GM23338 (cell line): ENCODE data around the gene TPRG1. TPM values are rescaled to one million over a fixed set of nuclear protein-coding genes. Genes with fewer than 3 reads are reported as not detected.

ENCODE experiments used
- ATAC-seq: fragments of 200-7000 bp; cut with Tn5 transposase; 3 replicates; pipeline ENCODE4 v1.9.1; 2020
- DNase-seq: peaks from one replicate; pipeline ENCODE4 v3.0.0-alpha.2; 2015; ENCODE audit warnings: low spot score
- H2AFZ ChIP-seq: fragments of 200-600 bp; sonication (generic); 2 replicates; pipeline ENCODE4 v1.8.0; 2016; ENCODE audit warnings: antibody characterized with exemption, mild to moderate bottlenecking, moderate library complexity
- H3F3A ChIP-seq: fragments of 200-600 bp; sonication (generic); replicated peaks from 2 replicates; pipeline ENCODE4 v1.8.0; 2017; ENCODE audit warnings: antibody characterized with exemption, mixed run types, low read depth
- H3K27ac ChIP-seq: fragments of 200-600 bp; sonication (generic); 2 replicates; pipeline ENCODE4 v1.6.1; 2016; ENCODE audit warnings: low read depth
- H3K27me3 ChIP-seq: fragments of 200-600 bp; sonication (generic); 2 replicates; pipeline ENCODE4 v1.8.0; 2016; ENCODE audit warnings: mild to moderate bottlenecking, mixed run types, moderate library complexity; ENCODE audit not compliant: insufficient read depth
- H3K36me3 ChIP-seq: fragments of 200-600 bp; sonication (generic); 2 replicates; pipeline ENCODE4 v1.8.0; 2016; ENCODE audit warnings: mild to moderate bottlenecking; ENCODE audit not compliant: insufficient read depth
- H3K4me1 ChIP-seq: fragments of 200-600 bp; sonication (generic); 2 replicates; pipeline ENCODE4 v1.8.0; 2016; ENCODE audit warnings: mild to moderate bottlenecking, moderate library complexity; ENCODE audit not compliant: insufficient read depth
- H3K4me2 ChIP-seq: fragments of 200-600 bp; sonication (generic); 2 replicates; pipeline ENCODE4 v1.7.1; 2017; ENCODE audit warnings: mixed run types
- H3K4me3 ChIP-seq: fragments of 200-600 bp; sonication (generic); 2 replicates; pipeline ENCODE4 v1.6.1; 2016; ENCODE audit warnings: mixed run types
- H3K79me2 ChIP-seq: fragments of 200-600 bp; sonication (generic); replicated peaks from 2 replicates; pipeline ENCODE4 v1.8.0; 2017; ENCODE audit warnings: mild to moderate bottlenecking; ENCODE audit not compliant: insufficient read depth
- H3K9me2 ChIP-seq: fragments of 200-600 bp; sonication (generic); 2 replicates; pipeline ENCODE4 v1.8.0; 2017; ENCODE audit not compliant: insufficient read depth
- H4K20me1 ChIP-seq: fragments of 200-600 bp; sonication (generic); replicated peaks from 2 replicates; pipeline ENCODE4 v1.8.0; 2017; ENCODE audit warnings: mild to moderate bottlenecking; ENCODE audit not compliant: insufficient read depth
- H3K27ac Mint-ChIP-seq: 2 replicates; pipeline ENCODE4 v1.8.0; 2020; ENCODE audit warnings: inconsistent platforms, mild to moderate bottlenecking, moderate library complexity, mixed read lengths
- H3K27me3 Mint-ChIP-seq: 3 replicates; pipeline ENCODE4 v1.8.0; 2022; ENCODE audit warnings: low read depth, mild to moderate bottlenecking, moderate library complexity, mixed read lengths, inconsistent platforms; ENCODE audit not compliant: insufficient read depth, poor library complexity
- H3K36me3 Mint-ChIP-seq: 3 replicates; pipeline ENCODE4 v1.8.0; 2021; ENCODE audit warnings: low read depth, mild to moderate bottlenecking, inconsistent platforms, moderate library complexity, mixed read lengths
- H3K4me1 Mint-ChIP-seq: 3 replicates; pipeline ENCODE4 v1.8.0; 2020; ENCODE audit warnings: mild to moderate bottlenecking, inconsistent platforms, mixed read lengths
- H3K4me3 Mint-ChIP-seq: 3 replicates; pipeline ENCODE4 v1.8.0; 2021; ENCODE audit warnings: moderate library complexity, mild to moderate bottlenecking, inconsistent platforms, mixed read lengths
- H3K9me3 Mint-ChIP-seq: 3 replicates; pipeline ENCODE4 v1.8.0; 2020; ENCODE audit warnings: moderate library complexity, mild to moderate bottlenecking, inconsistent platforms, mixed read lengths
- CREB1 ChIP-seq: fragments of 250-450 bp; sonication (Bioruptor Pico); IDR thresholded peaks from 2 replicates; pipeline ENCODE4 v1.5.0; 2020; ENCODE audit warnings: low read depth, mild to moderate bottlenecking, moderate library complexity
- EZH2 ChIP-seq: fragments of 200-600 bp; sonication (generic); IDR thresholded peaks from one replicate; pipeline ENCODE4 v1.8.0; 2017; ENCODE audit warnings: antibody characterized with exemption, mild to moderate bottlenecking, low read depth; ENCODE audit not compliant: unreplicated experiment
- EZH2phosphoT487 ChIP-seq: fragments of 200-600 bp; sonication (generic); IDR thresholded peaks from one replicate; pipeline ENCODE4 v1.8.1; 2018; ENCODE audit warnings: antibody characterized with exemption; ENCODE audit not compliant: unreplicated experiment
- JUNB ChIP-seq: IDR thresholded peaks from one replicate; pipeline ENCODE4 v1.6.1; 2016; ENCODE audit warnings: antibody characterized with exemption; ENCODE audit not compliant: unreplicated experiment
- NANOG ChIP-seq: IDR thresholded peaks from 2 replicates; pipeline ENCODE4 v1.6.1; 2016; ENCODE audit warnings: antibody characterized with exemption, borderline replicate concordance
- POLR2AphosphoS5 ChIP-seq: IDR thresholded peaks from 2 replicates; pipeline ENCODE4 v1.6.1; 2016; ENCODE audit warnings: antibody characterized with exemption, low read depth
- STAT1 ChIP-seq: IDR thresholded peaks from one replicate; pipeline ENCODE4 v1.6.1; 2016; ENCODE audit warnings: antibody characterized with exemption; ENCODE audit not compliant: unreplicated experiment
- ZNF331 ChIP-seq: fragments of 250-450 bp; sonication (Bioruptor Pico); IDR thresholded peaks from 2 replicates; pipeline ENCODE4 v1.5.0; 2020; ENCODE audit warnings: low read depth, mild to moderate bottlenecking, moderate library complexity
- polyA plus RNA-seq: library from polyadenylated mRNA; unstranded; fragments of >200 nt; fragmentation: Nextera tagmentation; extraction: Ambion mirVana; gene quantifications from 2 replicates; pipeline ENCODE4 v1.2.1, GENCODE V29; 2016
- total RNA-seq: library from RNA; depleted of rRNA; stranded (reverse); fragments of >200 nt; shearing (Covaris generic); gene quantifications from 2 replicates; pipeline ENCODE4 v1.2.3, GENCODE V29; 2014
- TF ChIP-seq, protein P1 (sequence below): fragments of 250-450 bp; sonication (Bioruptor Pico); IDR thresholded peaks from 2 replicates; pipeline ENCODE4 v1.5.0; 2020; ENCODE audit warnings: mild to moderate bottlenecking, moderate library complexity

Gene TPRG1
- total and polyA plus RNA-seq, 2 experiments from 2014 or later = 0.74 to 1.7 TPM

DNA sequence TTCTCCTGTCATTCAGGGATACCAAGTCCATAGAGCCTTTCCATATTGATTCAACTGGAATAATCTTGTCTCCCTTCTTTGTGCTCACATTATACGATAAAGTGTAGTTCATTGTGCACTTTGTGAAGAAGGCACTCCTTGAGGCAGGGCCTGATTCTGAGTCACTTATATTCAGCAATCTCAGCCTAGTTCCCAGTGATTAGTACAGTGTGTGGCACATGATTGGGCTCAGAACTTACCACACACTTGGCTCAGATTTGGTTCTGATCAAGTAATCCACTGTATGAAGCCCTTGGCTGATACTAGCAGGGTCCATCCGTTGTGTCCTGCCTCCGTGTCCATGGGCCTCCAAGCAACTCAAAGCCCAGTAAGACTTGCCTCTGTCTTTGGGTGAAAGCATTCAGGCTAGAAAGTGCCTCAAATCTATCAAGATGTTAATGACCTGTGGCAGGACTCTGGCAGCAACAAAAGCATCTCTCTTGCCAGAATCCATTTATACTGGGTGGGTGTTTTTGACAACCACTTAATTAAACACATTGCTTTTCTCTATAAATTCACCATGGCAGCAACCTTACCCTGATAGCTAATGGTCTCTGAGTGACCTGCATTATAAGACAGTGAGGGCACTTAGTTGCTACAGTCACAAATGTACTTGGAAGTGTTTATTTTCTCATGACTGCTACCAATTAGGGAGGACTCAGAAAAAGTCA lies 51.3 kb downstream of the TPRG1 start (continued):
- TF ChIP-seq, protein P1, sequence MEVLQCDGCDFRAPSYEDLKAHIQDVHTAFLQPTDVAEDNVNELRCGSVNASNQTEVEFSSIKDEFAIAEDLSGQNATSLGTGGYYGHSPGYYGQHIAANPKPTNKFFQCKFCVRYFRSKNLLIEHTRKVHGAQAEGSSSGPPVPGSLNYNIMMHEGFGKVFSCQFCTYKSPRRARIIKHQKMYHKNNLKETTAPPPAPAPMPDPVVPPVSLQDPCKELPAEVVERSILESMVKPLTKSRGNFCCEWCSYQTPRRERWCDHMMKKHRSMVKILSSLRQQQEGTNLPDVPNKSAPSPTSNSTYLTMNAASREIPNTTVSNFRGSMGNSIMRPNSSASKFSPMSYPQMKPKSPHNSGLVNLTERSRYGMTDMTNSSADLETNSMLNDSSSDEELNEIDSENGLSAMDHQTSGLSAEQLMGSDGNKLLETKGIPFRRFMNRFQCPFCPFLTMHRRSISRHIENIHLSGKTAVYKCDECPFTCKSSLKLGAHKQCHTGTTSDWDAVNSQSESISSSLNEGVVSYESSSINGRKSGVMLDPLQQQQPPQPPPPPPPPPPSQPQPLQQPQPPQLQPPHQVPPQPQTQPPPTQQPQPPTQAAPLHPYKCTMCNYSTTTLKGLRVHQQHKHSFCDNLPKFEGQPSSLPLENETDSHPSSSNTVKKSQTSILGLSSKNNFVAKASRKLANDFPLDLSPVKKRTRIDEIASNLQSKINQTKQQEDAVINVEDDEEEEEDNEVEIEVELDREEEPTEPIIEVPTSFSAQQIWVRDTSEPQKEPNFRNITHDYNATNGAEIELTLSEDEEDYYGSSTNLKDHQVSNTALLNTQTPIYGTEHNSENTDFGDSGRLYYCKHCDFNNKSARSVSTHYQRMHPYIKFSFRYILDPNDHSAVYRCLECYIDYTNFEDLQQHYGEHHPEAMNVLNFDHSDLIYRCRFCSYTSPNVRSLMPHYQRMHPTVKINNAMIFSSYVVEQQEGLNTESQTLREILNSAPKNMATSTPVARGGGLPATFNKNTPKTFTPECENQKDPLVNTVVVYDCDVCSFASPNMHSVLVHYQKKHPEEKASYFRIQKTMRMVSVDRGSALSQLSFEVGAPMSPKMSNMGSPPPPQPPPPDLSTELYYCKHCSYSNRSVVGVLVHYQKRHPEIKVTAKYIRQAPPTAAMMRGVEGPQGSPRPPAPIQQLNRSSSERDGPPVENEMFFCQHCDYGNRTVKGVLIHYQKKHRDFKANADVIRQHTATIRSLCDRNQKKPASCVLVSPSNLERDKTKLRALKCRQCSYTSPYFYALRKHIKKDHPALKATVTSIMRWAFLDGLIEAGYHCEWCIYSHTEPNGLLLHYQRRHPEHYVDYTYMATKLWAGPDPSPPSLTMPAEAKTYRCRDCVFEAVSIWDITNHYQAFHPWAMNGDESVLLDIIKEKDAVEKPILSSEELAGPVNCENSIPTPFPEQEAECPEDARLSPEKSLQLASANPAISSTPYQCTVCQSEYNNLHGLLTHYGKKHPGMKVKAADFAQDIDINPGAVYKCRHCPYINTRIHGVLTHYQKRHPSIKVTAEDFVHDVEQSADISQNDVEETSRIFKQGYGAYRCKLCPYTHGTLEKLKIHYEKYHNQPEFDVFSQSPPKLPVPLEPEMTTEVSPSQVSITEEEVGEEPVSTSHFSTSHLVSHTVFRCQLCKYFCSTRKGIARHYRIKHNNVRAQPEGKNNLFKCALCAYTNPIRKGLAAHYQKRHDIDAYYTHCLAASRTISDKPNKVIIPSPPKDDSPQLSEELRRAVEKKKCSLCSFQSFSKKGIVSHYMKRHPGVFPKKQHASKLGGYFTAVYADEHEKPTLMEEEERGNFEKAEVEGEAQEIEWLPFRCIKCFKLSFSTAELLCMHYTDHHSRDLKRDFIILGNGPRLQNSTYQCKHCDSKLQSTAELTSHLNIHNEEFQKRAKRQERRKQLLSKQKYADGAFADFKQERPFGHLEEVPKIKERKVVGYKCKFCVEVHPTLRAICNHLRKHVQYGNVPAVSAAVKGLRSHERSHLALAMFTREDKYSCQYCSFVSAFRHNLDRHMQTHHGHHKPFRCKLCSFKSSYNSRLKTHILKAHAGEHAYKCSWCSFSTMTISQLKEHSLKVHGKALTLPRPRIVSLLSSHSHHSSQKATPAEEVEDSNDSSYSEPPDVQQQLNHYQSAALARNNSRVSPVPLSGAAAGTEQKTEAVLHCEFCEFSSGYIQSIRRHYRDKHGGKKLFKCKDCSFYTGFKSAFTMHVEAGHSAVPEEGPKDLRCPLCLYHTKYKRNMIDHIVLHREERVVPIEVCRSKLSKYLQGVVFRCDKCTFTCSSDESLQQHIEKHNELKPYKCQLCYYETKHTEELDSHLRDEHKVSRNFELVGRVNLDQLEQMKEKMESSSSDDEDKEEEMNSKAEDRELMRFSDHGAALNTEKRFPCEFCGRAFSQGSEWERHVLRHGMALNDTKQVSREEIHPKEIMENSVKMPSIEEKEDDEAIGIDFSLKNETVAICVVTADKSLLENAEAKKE = no peak
- TF ChIP-seq EZH2 (no peak), STAT1 (no peak), JUNB (no peak), EZH2phosphoT487 (no peak), CREB1 (no peak), NANOG (no peak)

DNA sequence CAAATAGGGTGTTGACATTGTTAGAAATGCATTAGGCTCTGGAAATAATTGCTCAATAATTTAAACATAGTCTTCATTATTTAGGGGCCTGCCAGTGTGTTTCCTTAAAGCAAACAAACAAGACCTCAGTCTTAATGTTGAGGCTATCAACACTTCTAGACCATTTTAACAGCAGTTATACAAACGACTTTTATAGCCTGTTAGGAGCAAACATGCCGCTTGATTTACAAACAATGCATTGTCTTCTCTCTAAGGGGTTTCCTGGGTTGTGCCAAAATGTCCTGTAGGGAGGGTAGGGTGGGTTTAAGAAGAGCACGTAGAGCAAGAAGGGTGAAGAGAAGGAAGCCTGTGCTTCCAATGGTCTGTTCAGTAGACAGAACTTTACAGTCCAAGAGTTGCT lies 53.7 kb downstream of the TPRG1 start:
- H2AFZ ChIP-seq = no peak overlapping the region
- H3K4me3 ChIP-seq = no peak overlapping the region
- no peaks in the 10 kb centered on the region for H4K20me1 ChIP-seq
- peaks cover 5% of the 10 kb centered on the region; the same call in 1 of the 2 replicates for H3K4me1 ChIP-seq
- H3K79me2 ChIP-seq = no peaks in the 10 kb centered on the region
- no peaks in the 10 kb centered on the region for H3K27me3 ChIP-seq
- Mint-ChIP-seq H3K36me3 (no peaks in the 10 kb centered on the region), H3K9me3 (no peaks in the 10 kb centered on the region), H3K4me3 (no peak overlapping the region), H3K4me1 (peaks cover 6% of the 10 kb centered on the region; the same call in 2 of the 3 replicates), H3K27me3 (peaks cover 1% of the 10 kb centered on the region), H3K27ac (no peak overlapping the region)
- no peaks in the 10 kb centered on the region for H3K36me3 ChIP-seq
- ATAC-seq (no peak), DNase-seq (no peak)
- no peaks in the 10 kb centered on the region for H3F3A ChIP-seq
- no peak overlapping the region for H3K27ac ChIP-seq
- H3K9me2 ChIP-seq = no peaks in the 10 kb centered on the region
- no peak overlapping the region for H3K4me2 ChIP-seq
- TF ChIP-seq ZNF331 (CRISPR knock-in tag) (no peak), POLR2AphosphoS5 (no peak), NANOG (no peak), EZH2 (no peak)
- TF ChIP-seq, protein P1 = no peak
